ENCODE data around the gene ANKRD11. TPM values are rescaled to one million over a fixed set of nuclear protein-coding genes. Genes with fewer than 3 reads are reported as not detected.
A peak's percentile ranks its signal among the peaks of the same experiment; 100 is the strongest.
"Not testable (repeated sequence)": the region's sequence is repeated elsewhere in the genome, so short reads cannot be mapped to it uniquely, and the experiment has no call there.

Gene ANKRD11
- total RNA-seq, 4 donors from 2014 or later: 75.6 to 183 (median 108) TPM

DNA sequence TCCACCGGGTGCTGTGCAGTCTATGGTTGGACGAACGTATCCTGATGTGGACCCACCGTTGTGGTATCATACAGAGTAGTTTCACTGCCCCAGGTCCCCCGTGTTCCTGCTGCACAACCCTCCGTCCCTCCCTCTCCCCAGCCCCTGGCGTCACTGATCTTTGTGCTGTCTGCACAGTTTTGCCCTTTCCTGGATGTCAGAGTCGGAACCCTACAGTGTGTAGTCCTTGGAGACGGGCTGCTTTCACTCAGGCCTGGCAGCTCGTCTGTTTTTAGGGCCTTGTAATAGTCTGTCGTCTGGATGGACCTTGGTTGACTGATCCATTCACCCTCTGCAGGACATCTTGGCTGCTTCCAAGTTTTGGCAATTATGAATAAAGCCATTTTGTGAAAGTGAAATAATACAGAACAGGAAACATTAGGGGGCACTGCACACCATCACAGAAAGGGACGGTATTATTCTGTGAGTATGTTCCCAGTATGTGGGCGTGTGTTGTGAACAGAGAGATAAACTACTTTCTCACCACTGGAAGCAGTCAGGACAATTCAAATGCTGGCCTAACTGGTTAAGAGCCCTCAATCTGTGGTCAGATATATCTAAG, 156.9 kb downstream of the ANKRD11 start:
- 33 to 45% methylated on average over 13 of the region's 13 CpGs for WGBS, 2 donors
- H3K4me3 ChIP-seq (ENCODE audit: low read depth, poor library complexity, severe bottlenecking); DNase-seq (ENCODE audit: low spot score in 2 of 2): not testable (repeated sequence)
- intact Hi-C loops (cut with DNase I; ENCODE audit: low total_unique reads): loop anchor here (10.0 kb wide), 1 partner anchor 181 kb away; no protein-coding TSS in a partner anchor
- TF ChIP-seq, protein P1, sequence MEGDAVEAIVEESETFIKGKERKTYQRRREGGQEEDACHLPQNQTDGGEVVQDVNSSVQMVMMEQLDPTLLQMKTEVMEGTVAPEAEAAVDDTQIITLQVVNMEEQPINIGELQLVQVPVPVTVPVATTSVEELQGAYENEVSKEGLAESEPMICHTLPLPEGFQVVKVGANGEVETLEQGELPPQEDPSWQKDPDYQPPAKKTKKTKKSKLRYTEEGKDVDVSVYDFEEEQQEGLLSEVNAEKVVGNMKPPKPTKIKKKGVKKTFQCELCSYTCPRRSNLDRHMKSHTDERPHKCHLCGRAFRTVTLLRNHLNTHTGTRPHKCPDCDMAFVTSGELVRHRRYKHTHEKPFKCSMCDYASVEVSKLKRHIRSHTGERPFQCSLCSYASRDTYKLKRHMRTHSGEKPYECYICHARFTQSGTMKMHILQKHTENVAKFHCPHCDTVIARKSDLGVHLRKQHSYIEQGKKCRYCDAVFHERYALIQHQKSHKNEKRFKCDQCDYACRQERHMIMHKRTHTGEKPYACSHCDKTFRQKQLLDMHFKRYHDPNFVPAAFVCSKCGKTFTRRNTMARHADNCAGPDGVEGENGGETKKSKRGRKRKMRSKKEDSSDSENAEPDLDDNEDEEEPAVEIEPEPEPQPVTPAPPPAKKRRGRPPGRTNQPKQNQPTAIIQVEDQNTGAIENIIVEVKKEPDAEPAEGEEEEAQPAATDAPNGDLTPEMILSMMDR (IDR thresholded peaks at IDR 0.05): peak in 1 of 3 donors; percentile 8

DNA sequence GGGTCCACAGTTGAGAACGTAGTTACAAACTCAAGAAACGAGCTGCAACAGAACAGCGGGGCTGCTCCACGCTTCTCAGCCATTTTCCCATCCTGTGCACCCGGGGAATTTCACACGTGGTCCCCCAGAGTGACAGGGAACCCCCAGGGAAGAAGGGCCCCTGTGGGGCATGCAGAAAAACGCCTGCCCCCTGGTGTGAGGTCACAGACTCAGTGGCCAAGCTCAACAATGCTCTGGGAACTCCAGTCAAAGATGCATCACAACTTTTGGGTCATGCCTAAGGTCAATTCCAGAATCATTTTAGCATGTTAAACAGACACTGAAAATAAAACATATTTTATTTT, 157.5 kb downstream of the ANKRD11 start:
- intact Hi-C loops (cut with DNase I; ENCODE audit: low total_unique reads): loop anchor here (10.0 kb wide), 1 partner anchor 182 kb away; no protein-coding TSS in a partner anchor
- TF ChIP-seq, protein P1 (IDR thresholded peaks at IDR 0.05): no peak
- no peak for TF ChIP-seq POLR2A (IDR thresholded peaks at IDR 0.05)
- 57 to 61% methylated on average over 7 of the region's 7 CpGs for WGBS, 2 donors
- no peak for DNase-seq (ENCODE audit: low spot score in 2 of 2)
- no peak overlapping the region for H3K4me3 ChIP-seq (ENCODE audit: low read depth, poor library complexity, severe bottlenecking)

DNA sequence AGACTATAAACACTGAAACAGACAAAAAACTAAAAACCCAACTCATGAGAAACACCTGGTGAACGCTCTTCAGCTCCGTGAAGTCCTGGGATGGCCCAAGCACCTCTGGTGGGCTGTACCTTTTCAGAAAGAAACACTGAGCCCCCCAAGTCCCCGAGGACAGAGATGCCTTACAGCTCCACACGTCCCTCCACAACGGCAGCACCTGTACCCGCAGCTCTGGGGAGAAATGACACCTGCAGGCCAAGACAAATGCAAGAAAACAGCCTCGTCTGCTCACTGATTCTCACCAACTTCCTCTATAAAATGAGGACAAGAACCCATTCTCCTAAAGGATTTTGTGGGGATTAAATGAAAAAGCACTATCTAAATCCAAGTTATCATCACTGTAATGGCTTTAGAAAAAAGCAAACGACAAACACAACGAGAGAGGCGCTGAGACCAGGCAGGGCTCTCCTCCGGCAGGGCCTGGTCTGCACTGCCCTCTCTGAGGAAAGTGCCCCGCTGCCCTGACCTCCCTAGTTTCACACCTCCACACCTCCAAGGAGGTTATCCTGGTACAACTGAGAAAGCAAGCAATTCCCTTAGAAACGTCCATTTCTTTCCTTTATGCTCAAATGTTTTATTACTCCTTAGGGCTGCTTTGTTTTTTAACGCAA, 158.0 kb downstream of the ANKRD11 start:
- intact Hi-C loops (cut with DNase I; ENCODE audit: low total_unique reads): loop anchor here (10.0 kb wide), 1 partner anchor 182 kb away; no protein-coding TSS in a partner anchor
- no peak for DNase-seq (ENCODE audit: low spot score in 2 of 2)
- no peak overlapping the region for H3K4me3 ChIP-seq (ENCODE audit: low read depth, poor library complexity, severe bottlenecking)
- TF ChIP-seq POLR2A (IDR thresholded peaks at IDR 0.05): no peak
- TF ChIP-seq, protein P1 (IDR thresholded peaks at IDR 0.05): no peak
- 70 to 72% methylated on average over 14 of the region's 14 CpGs for WGBS, 2 donors

DNA sequence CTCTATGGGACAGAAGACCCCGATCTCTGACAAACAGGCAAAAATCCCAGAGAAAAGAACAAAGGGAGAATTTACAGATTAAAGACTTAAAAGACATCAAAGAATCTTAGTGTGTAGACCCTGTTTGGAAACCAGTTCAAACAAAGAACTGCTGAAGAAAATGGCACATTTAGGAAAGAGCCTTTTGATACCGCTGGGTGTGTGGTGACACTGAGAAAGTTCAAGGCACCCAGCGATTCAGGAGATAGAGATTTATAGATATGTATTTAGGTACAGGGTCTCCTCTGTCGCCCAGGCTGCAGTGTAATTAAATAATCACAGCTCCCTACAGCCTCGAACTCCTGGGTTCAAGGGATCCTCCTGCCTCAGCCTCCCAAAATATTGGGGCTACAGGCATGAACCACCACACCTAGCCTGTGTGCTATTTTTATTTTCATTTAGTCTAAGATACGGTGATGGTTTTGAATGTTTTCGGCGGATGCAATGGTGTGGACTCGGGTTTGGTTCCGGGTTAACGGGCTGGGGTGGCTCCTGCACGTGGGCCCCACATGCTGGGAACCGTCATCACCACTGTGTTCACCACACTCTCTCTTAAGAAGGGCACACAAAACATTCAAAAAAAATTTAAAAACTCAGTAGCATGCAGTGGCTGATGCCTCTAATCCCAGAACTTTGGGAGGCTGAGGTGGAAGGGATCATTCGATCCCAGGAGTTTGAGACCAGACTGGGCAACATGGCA, 158.8 kb downstream of the ANKRD11 start:
- no peak for TF ChIP-seq POLR2A (IDR thresholded peaks at IDR 0.05)
- TF ChIP-seq, protein P1 (IDR thresholded peaks at IDR 0.05): no peak
- intact Hi-C loops (cut with DNase I; ENCODE audit: low total_unique reads): loop anchor here (10.0 kb wide), 1 partner anchor 183 kb away; no protein-coding TSS in a partner anchor
- H3K4me3 ChIP-seq (ENCODE audit: low read depth, poor library complexity, severe bottlenecking): no peak overlapping the region
- WGBS, 2 donors: 81 to 89% methylated on average over 14 of the region's 14 CpGs
- DNase-seq (ENCODE audit: low spot score in 2 of 2): no peak

DNA sequence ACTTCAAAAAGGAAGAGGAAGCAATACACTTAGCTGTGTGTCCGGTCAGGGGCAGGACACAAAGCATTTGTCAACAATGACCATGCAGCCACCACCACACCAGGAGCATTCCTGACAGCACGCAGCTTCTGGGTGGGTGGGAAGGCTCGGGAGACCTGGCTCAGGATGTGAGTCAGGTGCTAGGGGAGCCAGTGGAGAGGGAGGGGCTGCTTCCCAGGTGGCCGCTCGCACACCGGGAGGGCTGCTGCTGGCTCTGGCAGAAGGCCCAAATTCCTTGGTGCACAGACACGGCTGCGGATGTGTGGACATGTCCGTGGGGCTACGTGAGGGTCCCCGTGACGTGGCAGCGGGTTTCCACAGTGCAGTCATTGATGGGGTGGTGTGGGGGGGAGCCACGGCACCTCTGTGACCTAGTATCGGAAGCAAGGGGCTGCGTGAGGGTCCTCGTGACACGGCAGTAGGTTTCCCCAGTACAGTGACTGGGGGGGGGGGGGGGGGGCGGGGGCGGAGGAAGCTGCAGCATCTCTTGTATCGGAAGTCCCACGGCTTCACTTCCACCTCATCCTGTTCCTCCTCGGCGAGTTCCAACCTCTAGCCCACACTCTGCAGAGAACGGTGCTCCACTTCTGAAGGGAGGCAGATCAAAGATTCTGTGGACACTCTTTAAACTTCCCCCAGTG, 160.0 kb downstream of the ANKRD11 start:
- TF ChIP-seq, protein P1 (IDR thresholded peaks at IDR 0.05): no peak
- no peak for TF ChIP-seq POLR2A (IDR thresholded peaks at IDR 0.05)
- intact Hi-C loops (cut with DNase I; ENCODE audit: low total_unique reads): loop anchor here (10.0 kb wide), 1 partner anchor 184 kb away; no protein-coding TSS in a partner anchor
- WGBS, 2 donors: 48 to 50% methylated on average over 18 to 24 of the region's 25 CpGs
- H3K4me3 ChIP-seq (ENCODE audit: low read depth, poor library complexity, severe bottlenecking): no peak overlapping the region
- no peak for DNase-seq (ENCODE audit: low spot score in 2 of 2)

DNA sequence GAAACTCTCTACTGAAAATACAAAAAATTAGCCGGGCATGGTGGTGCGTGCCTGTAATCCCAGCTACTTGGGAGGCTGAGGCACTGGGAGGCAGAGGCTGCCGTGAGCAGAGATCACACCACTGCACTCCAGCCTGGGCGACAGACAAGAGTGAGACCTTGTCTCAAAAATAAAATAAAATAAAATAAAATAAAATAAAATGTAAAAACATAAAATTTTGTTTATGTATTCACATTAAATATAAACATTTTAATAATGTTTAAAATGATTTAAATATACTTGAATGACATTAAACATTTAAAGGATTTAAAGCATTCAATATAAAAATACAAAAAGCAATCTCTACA, 160.6 kb downstream of the ANKRD11 start:
- intact Hi-C loops (cut with DNase I; ENCODE audit: low total_unique reads): loop anchor here (10.0 kb wide), 1 partner anchor 185 kb away; no protein-coding TSS in a partner anchor
- not testable (repeated sequence) for H3K4me3 ChIP-seq (ENCODE audit: low read depth, poor library complexity, severe bottlenecking); DNase-seq (ENCODE audit: low spot score in 2 of 2)
- 91 to 92% methylated on average over 4 of the region's 4 CpGs for WGBS, 2 donors

DNA sequence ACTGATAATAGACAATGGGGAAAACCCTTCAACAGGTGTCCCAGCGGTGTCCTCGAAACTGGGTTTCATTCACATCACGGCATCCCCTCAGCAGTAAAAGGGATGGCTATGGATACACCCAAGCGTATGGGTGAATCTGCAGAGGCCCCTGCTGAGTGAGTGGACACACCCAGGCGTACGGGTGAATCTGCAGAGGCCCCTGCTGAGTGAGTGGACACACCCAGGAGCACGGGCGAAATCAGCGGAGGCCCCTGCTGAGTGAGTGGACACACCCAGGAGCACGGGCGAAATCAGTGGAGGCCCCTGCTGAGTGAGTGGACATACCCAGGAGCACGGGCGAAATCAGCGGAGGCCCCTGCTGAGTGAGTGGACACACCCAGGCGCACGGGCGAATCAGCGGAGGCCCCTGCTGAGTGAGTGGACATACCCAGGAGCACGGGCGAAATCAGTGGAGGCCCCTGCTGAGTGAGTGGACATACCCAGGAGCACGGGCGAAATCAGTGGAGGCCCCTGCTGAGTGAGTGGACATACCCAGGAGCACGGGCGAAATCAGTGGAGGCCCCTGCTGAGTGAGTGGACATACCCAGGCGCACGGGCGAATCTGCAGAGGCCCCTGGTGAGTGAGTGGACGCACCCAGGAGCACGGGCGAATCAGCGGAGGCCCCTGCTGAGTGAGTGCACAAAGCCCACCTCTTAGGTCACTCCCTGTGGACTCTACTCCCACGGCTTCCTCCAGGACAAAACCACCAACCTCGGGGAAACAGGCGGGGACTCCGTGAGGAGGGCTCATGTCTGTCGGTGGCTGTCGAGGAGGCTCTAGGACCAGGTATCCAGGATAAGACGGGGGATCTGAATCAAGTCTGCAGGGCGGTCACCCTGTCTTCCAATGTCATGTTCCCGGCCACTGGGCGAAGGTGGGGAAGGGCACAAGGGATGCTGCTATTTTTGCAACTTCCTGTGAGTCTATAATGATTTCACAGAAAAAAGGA, 161.7 kb downstream of the ANKRD11 start:
- 85 to 90% methylated on average over 38 to 40 of the region's 41 CpGs for WGBS, 2 donors
- H3K4me3 ChIP-seq (ENCODE audit: low read depth, poor library complexity, severe bottlenecking); intact Hi-C loops (cut with DNase I; ENCODE audit: low total_unique reads); DNase-seq (ENCODE audit: low spot score in 2 of 2): not testable (repeated sequence)
